HepG2 (cell line): Measurements from ENCODE around the gene ASIC3. TPM values are rescaled to one million over a fixed set of nuclear protein-coding genes. Genes with fewer than 3 reads are reported as not detected.

Experiments used
- ATAD3A ChIP-seq: sonication (generic); formaldehyde crosslinking; IDR thresholded peaks from 2 replicates; pipeline ENCODE4 v1.4.0; 2020; ENCODE audit warnings: missing genetic modification reagents
- BRF2 ChIP-seq: sonication (generic); formaldehyde crosslinking; IDR thresholded peaks from 2 replicates; pipeline ENCODE4 v1.8.1; 2022; ENCODE audit warnings: mild to moderate bottlenecking, missing genetic modification reagents
- CSRNP2 ChIP-seq: sonication (generic); formaldehyde crosslinking; conservative IDR thresholded peaks from 2 replicates; pipeline ENCODE4 v1.8.0; 2022; ENCODE audit warnings: low read depth, missing genetic modification reagents
- EP300 ChIP-seq, 3 experiments: sonication (generic) in 1 of 3; formaldehyde crosslinking in 1 of 3; IDR thresholded peaks; 2 replicates each; pipeline versions ENCODE4 v1.5.1 to v1.6.1; 2011 to 2020; ENCODE audit warnings: low read depth in 2 of 3, low read length in 2 of 3, borderline replicate concordance in 1 of 3, improper control_type of control experiment in 1 of 3, mild to moderate bottlenecking in 1 of 3, missing genetic modification reagents in 1 of 3, moderate library complexity in 1 of 3
- GZF1 ChIP-seq: sonication (generic); formaldehyde crosslinking; IDR thresholded peaks from 2 replicates; pipeline ENCODE4 v1.5.1; 2020; ENCODE audit warnings: mild to moderate bottlenecking, missing genetic modification reagents
- KDM1A ChIP-seq: IDR thresholded peaks from 2 replicates; pipeline ENCODE4 v1.6.1; 2016; ENCODE audit warnings: missing compliant biosample characterization
- KLF15 ChIP-seq: sonication (generic); formaldehyde crosslinking; IDR thresholded peaks from 2 replicates; pipeline ENCODE4 v1.8.1; 2023; ENCODE audit warnings: borderline replicate concordance, mild to moderate bottlenecking, inconsistent platforms, missing genetic modification reagents, mixed read lengths
- RBFOX2 ChIP-seq: fragments of 200-400 bp; formaldehyde crosslinking; IDR thresholded peaks from 2 replicates; pipeline ENCODE4 v1.6.1; 2017; ENCODE audit warnings: low read depth, mild to moderate bottlenecking, low read length
- TMF1 ChIP-seq: sonication (generic); formaldehyde crosslinking; IDR thresholded peaks from 2 replicates; pipeline ENCODE4 v1.8.1; 2022; ENCODE audit warnings: low read depth, missing genetic modification reagents
- ZBTB37 ChIP-seq: sonication (generic); formaldehyde crosslinking; IDR thresholded peaks from 2 replicates; pipeline ENCODE4 v1.4.0; 2020; ENCODE audit warnings: mild to moderate bottlenecking, missing genetic modification reagents
- ZFP1 ChIP-seq: IDR thresholded peaks from 2 replicates; pipeline ENCODE4 v1.6.1; 2016
- ZNF318 ChIP-seq: sonication (generic); formaldehyde crosslinking; IDR thresholded peaks from 2 replicates; pipeline ENCODE4 v1.4.0; 2020; ENCODE audit warnings: mild to moderate bottlenecking, missing genetic modification reagents
- ZNF7 ChIP-seq: IDR thresholded peaks from 2 replicates; pipeline ENCODE4 v1.6.1; 2016; ENCODE audit warnings: missing biosample characterization, missing genetic modification reagents
- ZNF704 ChIP-seq: sonication (generic); formaldehyde crosslinking; IDR thresholded peaks from 2 replicates; pipeline ENCODE4 v1.8.1; 2023; ENCODE audit warnings: mild to moderate bottlenecking, inconsistent platforms, moderate library complexity, missing genetic modification reagents, borderline replicate concordance
- ZNF724P ChIP-seq: sonication (generic); formaldehyde crosslinking; IDR thresholded peaks from 2 replicates; pipeline ENCODE4 v1.8.0; 2022; ENCODE audit warnings: missing genetic modification reagents, borderline replicate concordance
- polyA plus RNA-seq, 8 experiments: library from polyadenylated mRNA; depleted of rRNA in 3 of 8; stranded (reverse) in 7 of 8; unstranded in 1 of 8; fragments of >200 nt; fragmentation: Illumina TruSeq in 4 of 8; extraction: Trizol in 4 of 8; gene quantifications; 2 replicates each; pipeline versions ENCODE4 v1.2.1 to v1.2.3, GENCODE V29; 2011 to 2016; ENCODE audit warnings: low read depth in 4 of 8, missing spikeins in 1 of 8, mixed read lengths in 1 of 8; ENCODE audit not compliant: insufficient read depth in 1 of 8
- total RNA-seq, 5 experiments: library from RNA; depleted of rRNA; stranded (reverse); fragments of >200 nt; fragmentation: Illumina TruSeq; extraction: Trizol; gene quantifications; 2 replicates each; pipeline ENCODE4 v1.2.3, GENCODE V29; 2016; ENCODE audit warnings: low read depth in 1 of 5

ASIC3 gene
- total and polyA plus RNA-seq, 2 of the 13 experiments (the other 11 are each of a cell fraction or from before 2014, with no cell fraction given): 0.51 TPM; not detected in 1

GRCh38 chr7:151017953-151018420 lies 30.3 kb upstream of the ASIC3 start (continued):
- no peak for TF ChIP-seq ZNF704 (CRISPR knock-in tag)
- TF ChIP-seq ZNF724P (CRISPR knock-in tag): peak; percentile 65; the same call in 1 of the 2 replicates
- TF ChIP-seq KDM1A: no peak
- no peak for TF ChIP-seq TMF1 (CRISPR knock-in tag)
- TF ChIP-seq GZF1 (CRISPR knock-in tag): no peak
- no peak for TF ChIP-seq RBFOX2
- TF ChIP-seq KLF15 (CRISPR knock-in tag): no peak
- TF ChIP-seq ZNF318 (CRISPR knock-in tag): no peak
- no peak for TF ChIP-seq ATAD3A (CRISPR knock-in tag)
- no peak for TF ChIP-seq CSRNP2 (CRISPR knock-in tag)
- TF ChIP-seq ZFP1 (CRISPR knock-in tag): 0 out of 2 replicates have a peak, but pooled peaks have one; percentile 28
- no peak for TF ChIP-seq BRF2
- TF ChIP-seq ZBTB37 (CRISPR knock-in tag): no peak
- TF ChIP-seq EP300 (IDR thresholded peaks at IDR 0.05; ENCODE audit: low read depth in 2 of 2, low read length in 2 of 2): 0 out of 4 replicates have a peak, but pooled peaks of 1 of the 2 experiments have one; percentile 11
- TF ChIP-seq EP300 (CRISPR knock-in tag; IDR thresholded peaks at IDR 0.05; ENCODE audit: borderline replicate concordance): no peak
- TF ChIP-seq ZNF7 (CRISPR knock-in tag): no peak
